ENCODE data around the gene ZNF182.
"Not testable (repeated sequence)": the region's sequence is repeated elsewhere in the genome, so short reads cannot be mapped to it uniquely, and the experiment has no call there.

The ZNF182 gene

DNA sequence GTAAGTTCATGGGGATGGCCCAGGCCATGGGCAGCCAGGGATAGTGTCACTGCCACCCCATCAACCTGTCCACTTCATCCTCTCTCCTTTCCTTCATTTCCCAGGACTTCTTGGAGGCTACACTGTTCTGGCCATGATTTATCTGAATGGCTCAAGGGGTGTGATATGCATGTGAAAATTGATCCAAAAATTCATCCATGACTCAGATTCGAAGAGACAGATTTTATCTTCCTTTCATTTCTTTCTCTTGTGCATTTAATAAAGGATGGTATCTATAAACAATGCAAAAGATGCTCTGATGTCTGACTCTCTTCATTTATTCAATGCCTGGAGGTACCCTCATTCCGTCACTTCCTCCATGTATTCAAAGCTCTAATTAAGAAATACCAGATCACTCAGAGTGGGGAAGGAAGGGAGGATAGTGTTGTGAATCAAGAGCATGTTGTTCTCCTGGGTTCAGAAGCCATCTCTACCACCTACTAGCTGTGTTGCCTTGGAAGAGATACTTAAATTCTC is 5.7 kb upstream of the ZNF182 start:
- not testable (repeated sequence) for H3K14ac ChIP-seq (ENCODE audit: low read length)

DNA sequence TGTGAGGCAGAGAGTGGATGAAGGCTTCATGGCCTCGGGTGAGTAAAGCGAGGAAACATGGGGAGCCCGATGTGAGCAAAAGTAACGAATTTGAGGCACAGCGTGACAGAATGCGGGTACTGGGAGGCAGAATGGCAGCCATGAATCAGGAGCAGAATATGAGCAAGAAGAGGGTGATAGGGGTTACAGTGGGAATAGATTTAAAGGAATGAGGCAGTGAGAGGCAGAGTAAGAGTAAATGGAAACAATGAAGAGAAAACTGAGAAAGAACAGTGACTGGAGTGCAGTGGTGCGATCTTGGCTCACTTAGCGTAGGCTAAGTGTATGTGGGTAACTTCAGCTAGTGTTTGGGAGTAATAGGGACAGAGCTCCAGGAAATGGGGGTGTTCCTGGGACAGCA is 2.9 kb upstream of the ZNF182 start, which contains the start of gene SPACA5:
TSS of gene SPACA5 (plus strand) at position 301 of the 400 bp plus-strand sequence. CDS start 815 bp downstream, outside the sequence.
- H2BK5ac ChIP-seq (ENCODE audit: low read depth, low read length, poor library complexity); H3K14ac ChIP-seq (ENCODE audit: low read length); DNase-seq; H3K9ac ChIP-seq (ENCODE audit: low read length); H2BK12ac ChIP-seq (ENCODE audit: low read length); H4K8ac ChIP-seq (ENCODE audit: low read depth, low read length); H3K4ac ChIP-seq (ENCODE audit: low read depth, low read length); H3K27me3 ChIP-seq (ENCODE audit: insufficient read depth, low read length); H3K27ac ChIP-seq (ENCODE audit: low read depth, low read length); H3K23ac ChIP-seq (ENCODE audit: low read length); H2AK5ac ChIP-seq (ENCODE audit: low read length); H2AFZ ChIP-seq (ENCODE audit: insufficient read depth, low read length, poor library complexity); H3K9me3 ChIP-seq (ENCODE audit: insufficient read depth, low read depth, low read length); H3K4me2 ChIP-seq (ENCODE audit: low read length); H4K91ac ChIP-seq (ENCODE audit: low read depth, low read length); H4K12ac ChIP-seq (ENCODE audit: low read depth, low read length); H3K4me3 ChIP-seq (ENCODE audit: low read depth, low read length); H3K4me1 ChIP-seq (ENCODE audit: control insufficient read depth in 1 of 2, insufficient read depth in 2 of 2, low read length in 2 of 2); H3K79me1 ChIP-seq (ENCODE audit: low read length); H2BK120ac ChIP-seq (ENCODE audit: insufficient read depth, low read length, poor library complexity); H3K36me3 ChIP-seq (ENCODE audit: control insufficient read depth in 1 of 2, insufficient read depth in 2 of 2, low read length in 2 of 2); H3K79me2 ChIP-seq (ENCODE audit: control insufficient read depth, insufficient read depth, low read length, poor library complexity); H3K18ac ChIP-seq (ENCODE audit: low read length): not testable (repeated sequence)
- no CpG with 5 or more reads among the region's 8 CpGs for WGBS (ENCODE audit: extremely low coverage, insufficient coverage, insufficient read length)

More for the DNA sequence above, 5.7 kb upstream of the ZNF182 start:
- not testable (repeated sequence) for H2BK12ac ChIP-seq (ENCODE audit: low read length); H4K8ac ChIP-seq (ENCODE audit: low read depth, low read length); H2AFZ ChIP-seq (ENCODE audit: insufficient read depth, low read length, poor library complexity); H2BK5ac ChIP-seq (ENCODE audit: low read depth, low read length, poor library complexity); H3K27ac ChIP-seq (ENCODE audit: low read depth, low read length); H2AK5ac ChIP-seq (ENCODE audit: low read length); H3K4me2 ChIP-seq (ENCODE audit: low read length); H3K27me3 ChIP-seq (ENCODE audit: insufficient read depth, low read length); H3K9me3 ChIP-seq (ENCODE audit: insufficient read depth, low read depth, low read length); H3K9ac ChIP-seq (ENCODE audit: low read length); H4K91ac ChIP-seq (ENCODE audit: low read depth, low read length); H3K36me3 ChIP-seq (ENCODE audit: control insufficient read depth in 1 of 2, insufficient read depth in 2 of 2, low read length in 2 of 2); H3K23ac ChIP-seq (ENCODE audit: low read length); H3K4me1 ChIP-seq (ENCODE audit: control insufficient read depth in 1 of 2, insufficient read depth in 2 of 2, low read length in 2 of 2); H4K12ac ChIP-seq (ENCODE audit: low read depth, low read length); H3K79me2 ChIP-seq (ENCODE audit: control insufficient read depth, insufficient read depth, low read length, poor library complexity); H3K18ac ChIP-seq (ENCODE audit: low read length); H3K79me1 ChIP-seq (ENCODE audit: low read length); H3K4ac ChIP-seq (ENCODE audit: low read depth, low read length); H2BK120ac ChIP-seq (ENCODE audit: insufficient read depth, low read length, poor library complexity); H3K4me3 ChIP-seq (ENCODE audit: low read depth, low read length); DNase-seq
- WGBS (ENCODE audit: extremely low coverage, insufficient coverage, insufficient read length), result no CpG with 5 or more reads among the region's 2 CpGs

DNA sequence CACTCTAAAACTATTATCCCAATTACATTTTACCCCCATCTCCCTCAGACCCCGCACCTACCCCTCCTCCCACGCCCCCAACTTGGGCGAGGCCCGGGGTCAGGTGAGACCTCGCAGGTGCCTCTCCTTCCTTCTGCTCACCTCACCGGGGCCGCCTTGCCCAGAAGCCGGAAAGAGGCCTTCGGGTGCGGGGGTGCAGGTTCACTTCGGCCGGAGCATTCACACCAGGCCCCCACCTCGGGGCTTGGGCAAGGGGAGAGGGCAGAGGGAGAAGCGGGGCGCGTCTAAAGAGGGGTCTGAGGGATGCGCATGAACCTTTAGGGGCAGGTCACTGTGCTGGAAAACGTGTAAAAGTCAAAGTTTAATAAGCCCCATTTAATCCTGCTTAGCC is 427 bp downstream of the ZNF182 start:
- Histone ChIP-seq H3K79me2 (ENCODE audit: control insufficient read depth, insufficient read depth, low read length, poor library complexity) (peaks cover 2% of the 10 kb centered on the region), H4K91ac (ENCODE audit: low read depth, low read length) (peak overlapping the region; percentile 63), H2BK120ac (ENCODE audit: insufficient read depth, low read length, poor library complexity) (peak overlapping the region; percentile 54), H3K9me3 (ENCODE audit: insufficient read depth, low read depth, low read length) (no peaks in the 10 kb centered on the region), H3K23ac (ENCODE audit: low read length) (no peak overlapping the region), H3K9ac (ENCODE audit: low read length) (peak overlapping the region; percentile 79), H3K4me2 (ENCODE audit: low read length) (peak overlapping the region; percentile 78), H4K8ac (ENCODE audit: low read depth, low read length) (peak overlapping the region; percentile 57), H2AFZ (ENCODE audit: insufficient read depth, low read length, poor library complexity) (peak overlapping the region; percentile 83), H3K27me3 (ENCODE audit: insufficient read depth, low read length) (no peaks in the 10 kb centered on the region), H2BK12ac (ENCODE audit: low read length) (no peak overlapping the region), H3K4ac (ENCODE audit: low read depth, low read length) (peak overlapping the region; percentile 69), H2AK5ac (ENCODE audit: low read length) (peak overlapping the region; percentile 31), H3K14ac (ENCODE audit: low read length) (peak overlapping the region; percentile 78), H3K4me1 (ENCODE audit: control insufficient read depth in 1 of 2, insufficient read depth in 2 of 2, low read length in 2 of 2) (no peaks in the 10 kb centered on the region), H3K27ac (ENCODE audit: low read depth, low read length) (no peak overlapping the region), H3K18ac (ENCODE audit: low read length) (peak overlapping the region; percentile 54), H2BK5ac (ENCODE audit: low read depth, low read length, poor library complexity) (peak overlapping the region; percentile 32), H3K79me1 (ENCODE audit: low read length) (peaks cover 3% of the 10 kb centered on the region), H3K36me3 (ENCODE audit: control insufficient read depth in 1 of 2, insufficient read depth in 2 of 2, low read length in 2 of 2) (no peaks in the 10 kb centered on the region), H3K4me3 (ENCODE audit: low read depth, low read length) (peak overlapping the region; percentile 88), H4K12ac (ENCODE audit: low read depth, low read length) (peak overlapping the region; percentile 77)
- WGBS (ENCODE audit: extremely low coverage, insufficient coverage, insufficient read length), result no CpG with 5 or more reads among the region's 18 CpGs
- DNase-seq, result no peak

DNA sequence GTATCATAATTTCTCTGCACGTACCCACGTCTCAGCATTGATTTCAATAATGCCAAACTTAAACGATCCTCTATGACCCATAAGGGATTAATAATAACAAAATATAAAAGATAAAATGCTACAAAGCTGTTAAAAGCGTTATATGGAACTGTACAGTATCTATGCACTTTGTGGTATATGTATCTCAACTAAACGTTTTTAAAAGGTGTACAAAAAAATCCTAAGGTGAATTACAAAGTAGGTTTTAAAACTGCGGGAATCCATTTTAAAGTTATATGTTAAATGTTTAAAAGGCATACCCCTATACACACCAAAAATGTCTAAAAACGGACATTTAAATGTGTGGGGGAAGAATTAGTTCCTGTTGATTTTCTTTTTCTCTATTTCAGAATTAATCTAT is 860 bp downstream of the ZNF182 start:
- Histone ChIP-seq H3K27me3 (ENCODE audit: insufficient read depth, low read length) (no peaks in the 10 kb centered on the region), H4K91ac (ENCODE audit: low read depth, low read length) (no peak overlapping the region), H4K8ac (ENCODE audit: low read depth, low read length) (no peak overlapping the region), H2BK120ac (ENCODE audit: insufficient read depth, low read length, poor library complexity) (no peak overlapping the region), H3K23ac (ENCODE audit: low read length) (no peak overlapping the region), H3K27ac (ENCODE audit: low read depth, low read length) (no peak overlapping the region), H3K79me1 (ENCODE audit: low read length) (peaks cover 3% of the 10 kb centered on the region), H4K12ac (ENCODE audit: low read depth, low read length) (no peak overlapping the region), H3K4ac (ENCODE audit: low read depth, low read length) (no peak overlapping the region), H2BK12ac (ENCODE audit: low read length) (no peak overlapping the region), H3K36me3 (ENCODE audit: control insufficient read depth in 1 of 2, insufficient read depth in 2 of 2, low read length in 2 of 2) (no peaks in the 10 kb centered on the region), H2AFZ (ENCODE audit: insufficient read depth, low read length, poor library complexity) (no peak overlapping the region), H3K14ac (ENCODE audit: low read length) (no peak overlapping the region), H3K4me3 (ENCODE audit: low read depth, low read length) (no peak overlapping the region), H3K4me2 (ENCODE audit: low read length) (no peak overlapping the region), H3K18ac (ENCODE audit: low read length) (no peak overlapping the region), H2BK5ac (ENCODE audit: low read depth, low read length, poor library complexity) (no peak overlapping the region), H3K9me3 (ENCODE audit: insufficient read depth, low read depth, low read length) (no peaks in the 10 kb centered on the region), H3K9ac (ENCODE audit: low read length) (no peak overlapping the region), H3K79me2 (ENCODE audit: control insufficient read depth, insufficient read depth, low read length, poor library complexity) (peaks cover 2% of the 10 kb centered on the region), H3K4me1 (ENCODE audit: control insufficient read depth in 1 of 2, insufficient read depth in 2 of 2, low read length in 2 of 2) (no peaks in the 10 kb centered on the region), H2AK5ac (ENCODE audit: low read length) (no peak overlapping the region)
- no peak for DNase-seq
- no CpG with 5 or more reads among the region's 7 CpGs for WGBS (ENCODE audit: extremely low coverage, insufficient coverage, insufficient read length)

Data from trophoblast cell (in vitro differentiated cells and primary cell).